HepG2 (cell line): ENCODE measurements around the gene HSPA1A. TPM values are rescaled to one million over a fixed set of nuclear protein-coding genes. Genes with fewer than 3 reads are reported as not detected.

Experiments
- FOXK1 ChIP-seq: sonication (generic); formaldehyde crosslinking; IDR thresholded peaks from 2 replicates; pipeline ENCODE4 v1.4.0; 2020; ENCODE audit warnings: low read depth, missing genetic modification reagents, borderline replicate concordance
- HCFC1 ChIP-seq: fragments of 150-350 bp; IDR thresholded peaks from 2 replicates; pipeline ENCODE4 v1.6.1; 2014; ENCODE audit warnings: low read depth, low read length
- HDAC1 ChIP-seq: sonication (generic); formaldehyde crosslinking; IDR thresholded peaks from 2 replicates; pipeline ENCODE4 v1.5.1; 2020; ENCODE audit warnings: mild to moderate bottlenecking, missing genetic modification reagents
- HOXA5 ChIP-seq: sonication (generic); formaldehyde crosslinking; IDR thresholded peaks from 2 replicates; pipeline ENCODE4 v1.4.0; 2020; ENCODE audit warnings: missing genetic modification reagents
- JUN ChIP-seq: sonication (generic); formaldehyde crosslinking; IDR thresholded peaks from 2 replicates; pipeline ENCODE4 v1.4.0; 2020; ENCODE audit warnings: mild to moderate bottlenecking, missing genetic modification reagents
- KLF15 ChIP-seq: sonication (generic); formaldehyde crosslinking; IDR thresholded peaks from 2 replicates; pipeline ENCODE4 v1.8.1; 2023; ENCODE audit warnings: borderline replicate concordance, mild to moderate bottlenecking, inconsistent platforms, missing genetic modification reagents, mixed read lengths
- MZF1 ChIP-seq: sonication (generic); formaldehyde crosslinking; IDR thresholded peaks from 2 replicates; pipeline ENCODE4 v1.8.1; 2023; ENCODE audit warnings: mild to moderate bottlenecking, missing genetic modification reagents, borderline replicate concordance
- NFYC ChIP-seq: IDR thresholded peaks from 2 replicates; pipeline ENCODE4 v1.6.1; 2016; ENCODE audit warnings: missing genetic modification reagents, missing compliant biosample characterization
- PHF8 ChIP-seq: sonication (generic); formaldehyde crosslinking; IDR thresholded peaks from 2 replicates; pipeline ENCODE4 v1.5.0; 2020; ENCODE audit warnings: missing genetic modification reagents
- RAD21 ChIP-seq: fragments of 450-650 bp; formaldehyde crosslinking; IDR thresholded peaks from 2 replicates; pipeline ENCODE4 v1.5.0; 2020; ENCODE audit warnings: mild to moderate bottlenecking
- SCMH1 ChIP-seq: sonication (generic); formaldehyde crosslinking; IDR thresholded peaks from 2 replicates; pipeline ENCODE4 v1.9.0; 2021; ENCODE audit warnings: missing genetic modification reagents, mild to moderate bottlenecking, borderline replicate concordance
- STAG1 ChIP-seq: sonication (generic); formaldehyde crosslinking; IDR thresholded peaks from 2 replicates; pipeline ENCODE4 v1.4.0; 2020; ENCODE audit warnings: missing genetic modification reagents
- TBP ChIP-seq: sonication (generic); formaldehyde crosslinking; IDR thresholded peaks from 2 replicates; pipeline ENCODE4 v1.5.0; 2020; ENCODE audit warnings: missing genetic modification reagents
- ZFP82 ChIP-seq: sonication (generic); formaldehyde crosslinking; IDR thresholded peaks from 2 replicates; pipeline ENCODE4 v1.5.1; 2020; ENCODE audit warnings: mild to moderate bottlenecking, missing genetic modification reagents, borderline replicate concordance
- ZNF331 ChIP-seq: sonication (generic); formaldehyde crosslinking; IDR thresholded peaks from 2 replicates; pipeline ENCODE4 v1.4.0; 2020; ENCODE audit warnings: missing genetic modification reagents
- ZNF713 ChIP-seq: sonication (generic); formaldehyde crosslinking; IDR thresholded peaks from 2 replicates; pipeline ENCODE4 v1.4.0; 2020; ENCODE audit warnings: mild to moderate bottlenecking, missing genetic modification reagents
- polyA plus RNA-seq, 8 experiments: library from polyadenylated mRNA; depleted of rRNA in 3 of 8; stranded (reverse) in 7 of 8; unstranded in 1 of 8; fragments of >200 nt; fragmentation: Illumina TruSeq in 4 of 8; extraction: Trizol in 4 of 8; gene quantifications; 2 replicates each; pipeline versions ENCODE4 v1.2.1 to v1.2.3, GENCODE V29; 2011 to 2016; ENCODE audit warnings: low read depth in 4 of 8, missing spikeins in 1 of 8, mixed read lengths in 1 of 8; ENCODE audit not compliant: insufficient read depth in 1 of 8
- total RNA-seq, 5 experiments: library from RNA; depleted of rRNA; stranded (reverse); fragments of >200 nt; fragmentation: Illumina TruSeq; extraction: Trizol; gene quantifications; 2 replicates each; pipeline ENCODE4 v1.2.3, GENCODE V29; 2016; ENCODE audit warnings: low read depth in 1 of 5
- TF ChIP-seq, protein P1 (sequence below): sonication (generic); formaldehyde crosslinking; IDR thresholded peaks from 2 replicates; pipeline ENCODE4 v1.5.0; 2020; ENCODE audit warnings: missing genetic modification reagents
- TF ChIP-seq, protein P2 (sequence below): sonication (generic); formaldehyde crosslinking; IDR thresholded peaks from 2 replicates; pipeline ENCODE4 v1.4.0; 2020; ENCODE audit warnings: missing genetic modification reagents
- TF ChIP-seq, protein P3 (sequence below): sonication (generic); formaldehyde crosslinking; IDR thresholded peaks from 2 replicates; pipeline ENCODE4 v1.9.0; 2021; ENCODE audit warnings: missing genetic modification reagents, mild to moderate bottlenecking, borderline replicate concordance
- TF ChIP-seq, protein P4 (sequence below): sonication (generic); formaldehyde crosslinking; IDR thresholded peaks from 2 replicates; pipeline ENCODE4 v1.4.0; 2020; ENCODE audit warnings: missing genetic modification reagents, borderline replicate concordance
- TF ChIP-seq, protein P5 (sequence below): sonication (generic); formaldehyde crosslinking; IDR thresholded peaks from 2 replicates; pipeline ENCODE4 v1.8.1; 2022; ENCODE audit warnings: low read depth, mild to moderate bottlenecking, missing genetic modification reagents

The HSPA1A gene
- total and polyA plus RNA-seq, 2 of the 13 experiments (the other 11 are each of a cell fraction or from before 2014, with no cell fraction given), result 44.5 to 85.0 TPM

DNA sequence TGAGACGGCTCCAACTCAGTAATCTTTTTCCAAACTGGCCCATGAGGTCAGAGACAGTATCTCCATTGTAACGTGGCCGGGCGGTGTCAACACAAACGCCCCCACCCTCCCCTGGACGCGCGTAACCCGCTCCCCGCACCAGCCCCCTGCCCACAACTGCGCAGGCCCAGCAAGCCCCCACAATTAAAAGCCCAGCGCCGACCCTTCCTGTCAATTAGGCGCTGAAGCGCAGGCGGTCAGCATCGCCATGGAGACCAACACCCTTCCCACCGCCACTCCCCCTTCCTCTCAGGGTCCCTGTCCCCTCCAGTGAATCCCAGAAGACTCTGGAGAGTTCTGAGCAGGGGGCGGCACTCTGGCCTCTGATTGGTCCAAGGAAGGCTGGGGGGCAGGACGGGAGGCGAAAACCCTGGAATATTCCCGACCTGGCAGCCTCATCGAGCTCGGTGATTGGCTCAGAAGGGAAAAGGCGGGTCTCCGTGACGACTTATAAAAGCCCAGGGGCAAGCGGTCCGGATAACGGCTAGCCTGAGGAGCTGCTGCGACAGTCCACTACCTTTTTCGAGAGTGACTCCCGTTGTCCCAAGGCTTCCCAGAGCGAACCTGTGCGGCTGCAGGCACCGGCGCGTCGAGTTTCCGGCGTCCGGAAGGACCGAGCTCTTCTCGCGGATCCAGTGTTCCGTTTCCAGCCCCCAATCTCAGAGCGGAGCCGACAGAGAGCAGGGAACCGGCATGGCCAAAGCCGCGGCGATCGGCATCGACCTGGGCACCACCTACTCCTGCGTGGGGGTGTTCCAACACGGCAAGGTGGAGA is at the start of gene HSPA1A, which contains the start of gene HSPA1L (continued):
- TF ChIP-seq JUN (CRISPR knock-in tag) (no peak), NFYC (CRISPR knock-in tag) (peak; percentile 81; the same call in 1 of the 2 replicates), HCFC1 (no peak), ZNF713 (CRISPR knock-in tag) (no peak), MZF1 (CRISPR knock-in tag) (no peak), STAG1 (CRISPR knock-in tag) (0 out of 2 replicates have a peak, but pooled peaks have one; percentile 5), RAD21 (CRISPR knock-in tag) (peak; percentile 22; the same call in 1 of the 2 replicates), ZFP82 (peak; percentile 76; the same call in 1 of the 2 replicates), ZNF331 (CRISPR knock-in tag) (0 out of 2 replicates have a peak, but pooled peaks have one; percentile 42), PHF8 (CRISPR knock-in tag) (peak; percentile 48), HOXA5 (0 out of 2 replicates have a peak, but pooled peaks have one; percentile 72), KLF15 (CRISPR knock-in tag) (no peak), HDAC1 (CRISPR knock-in tag) (peak; percentile 39; the same call in 1 of the 2 replicates), TBP (CRISPR knock-in tag) (no peak), SCMH1 (CRISPR knock-in tag) (no peak), FOXK1 (CRISPR knock-in tag) (no peak)
- TF ChIP-seq, protein P1, sequence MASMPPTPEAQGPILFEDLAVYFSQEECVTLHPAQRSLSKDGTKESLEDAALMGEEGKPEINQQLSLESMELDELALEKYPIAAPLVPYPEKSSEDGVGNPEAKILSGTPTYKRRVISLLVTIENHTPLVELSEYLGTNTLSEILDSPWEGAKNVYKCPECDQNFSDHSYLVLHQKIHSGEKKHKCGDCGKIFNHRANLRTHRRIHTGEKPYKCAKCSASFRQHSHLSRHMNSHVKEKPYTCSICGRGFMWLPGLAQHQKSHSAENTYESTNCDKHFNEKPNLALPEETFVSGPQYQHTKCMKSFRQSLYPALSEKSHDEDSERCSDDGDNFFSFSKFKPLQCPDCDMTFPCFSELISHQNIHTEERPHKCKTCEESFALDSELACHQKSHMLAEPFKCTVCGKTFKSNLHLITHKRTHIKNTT, result no peak
- TF ChIP-seq, protein P2, sequence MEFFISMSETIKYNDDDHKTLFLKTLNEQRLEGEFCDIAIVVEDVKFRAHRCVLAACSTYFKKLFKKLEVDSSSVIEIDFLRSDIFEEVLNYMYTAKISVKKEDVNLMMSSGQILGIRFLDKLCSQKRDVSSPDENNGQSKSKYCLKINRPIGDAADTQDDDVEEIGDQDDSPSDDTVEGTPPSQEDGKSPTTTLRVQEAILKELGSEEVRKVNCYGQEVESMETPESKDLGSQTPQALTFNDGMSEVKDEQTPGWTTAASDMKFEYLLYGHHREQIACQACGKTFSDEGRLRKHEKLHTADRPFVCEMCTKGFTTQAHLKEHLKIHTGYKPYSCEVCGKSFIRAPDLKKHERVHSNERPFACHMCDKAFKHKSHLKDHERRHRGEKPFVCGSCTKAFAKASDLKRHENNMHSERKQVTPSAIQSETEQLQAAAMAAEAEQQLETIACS (CRISPR knock-in tag), result no peak
- TF ChIP-seq, protein P3, sequence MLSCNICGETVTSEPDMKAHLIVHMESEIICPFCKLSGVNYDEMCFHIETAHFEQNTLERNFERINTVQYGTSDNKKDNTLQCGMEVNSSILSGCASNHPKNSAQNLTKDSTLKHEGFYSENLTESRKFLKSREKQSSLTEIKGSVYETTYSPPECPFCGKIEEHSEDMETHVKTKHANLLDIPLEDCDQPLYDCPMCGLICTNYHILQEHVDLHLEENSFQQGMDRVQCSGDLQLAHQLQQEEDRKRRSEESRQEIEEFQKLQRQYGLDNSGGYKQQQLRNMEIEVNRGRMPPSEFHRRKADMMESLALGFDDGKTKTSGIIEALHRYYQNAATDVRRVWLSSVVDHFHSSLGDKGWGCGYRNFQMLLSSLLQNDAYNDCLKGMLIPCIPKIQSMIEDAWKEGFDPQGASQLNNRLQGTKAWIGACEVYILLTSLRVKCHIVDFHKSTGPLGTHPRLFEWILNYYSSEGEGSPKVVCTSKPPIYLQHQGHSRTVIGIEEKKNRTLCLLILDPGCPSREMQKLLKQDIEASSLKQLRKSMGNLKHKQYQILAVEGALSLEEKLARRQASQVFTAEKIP (CRISPR knock-in tag), result no peak
- TF ChIP-seq, protein P4, sequence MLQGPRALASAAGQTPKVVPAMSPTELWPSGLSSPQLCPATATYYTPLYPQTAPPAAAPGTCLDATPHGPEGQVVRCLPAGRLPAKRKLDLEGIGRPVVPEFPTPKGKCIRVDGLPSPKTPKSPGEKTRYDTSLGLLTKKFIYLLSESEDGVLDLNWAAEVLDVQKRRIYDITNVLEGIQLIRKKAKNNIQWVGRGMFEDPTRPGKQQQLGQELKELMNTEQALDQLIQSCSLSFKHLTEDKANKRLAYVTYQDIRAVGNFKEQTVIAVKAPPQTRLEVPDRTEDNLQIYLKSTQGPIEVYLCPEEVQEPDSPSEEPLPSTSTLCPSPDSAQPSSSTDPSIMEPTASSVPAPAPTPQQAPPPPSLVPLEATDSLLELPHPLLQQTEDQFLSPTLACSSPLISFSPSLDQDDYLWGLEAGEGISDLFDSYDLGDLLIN, result no peak
- TF ChIP-seq, protein P5, sequence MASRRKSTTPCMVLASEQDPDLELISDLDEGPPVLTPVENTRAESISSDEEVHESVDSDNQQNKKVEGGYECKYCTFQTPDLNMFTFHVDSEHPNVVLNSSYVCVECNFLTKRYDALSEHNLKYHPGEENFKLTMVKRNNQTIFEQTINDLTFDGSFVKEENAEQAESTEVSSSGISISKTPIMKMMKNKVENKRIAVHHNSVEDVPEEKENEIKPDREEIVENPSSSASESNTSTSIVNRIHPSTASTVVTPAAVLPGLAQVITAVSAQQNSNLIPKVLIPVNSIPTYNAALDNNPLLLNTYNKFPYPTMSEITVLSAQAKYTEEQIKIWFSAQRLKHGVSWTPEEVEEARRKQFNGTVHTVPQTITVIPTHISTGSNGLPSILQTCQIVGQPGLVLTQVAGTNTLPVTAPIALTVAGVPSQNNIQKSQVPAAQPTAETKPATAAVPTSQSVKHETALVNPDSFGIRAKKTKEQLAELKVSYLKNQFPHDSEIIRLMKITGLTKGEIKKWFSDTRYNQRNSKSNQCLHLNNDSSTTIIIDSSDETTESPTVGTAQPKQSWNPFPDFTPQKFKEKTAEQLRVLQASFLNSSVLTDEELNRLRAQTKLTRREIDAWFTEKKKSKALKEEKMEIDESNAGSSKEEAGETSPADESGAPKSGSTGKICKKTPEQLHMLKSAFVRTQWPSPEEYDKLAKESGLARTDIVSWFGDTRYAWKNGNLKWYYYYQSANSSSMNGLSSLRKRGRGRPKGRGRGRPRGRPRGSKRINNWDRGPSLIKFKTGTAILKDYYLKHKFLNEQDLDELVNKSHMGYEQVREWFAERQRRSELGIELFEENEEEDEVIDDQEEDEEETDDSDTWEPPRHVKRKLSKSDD (CRISPR knock-in tag), result 0 out of 2 replicates have a peak, but pooled peaks have one; percentile 41
